Breast epithelium (tissue), 3 donors: ENCODE results near the gene PBRM1.

Experiments used
- CTCF ChIP-seq, 3 donors: fragments of 450-650 bp; IDR thresholded peaks; one replicate each; pipeline ENCODE4 v1.5.1; 2016 to 2017; ENCODE audit warnings: antibody characterized with exemption in 3 of 3, mild to moderate bottlenecking in 3 of 3, moderate library complexity in 3 of 3
- POLR2A ChIP-seq: fragments of 450-650 bp; IDR thresholded peaks from one replicate; pipeline ENCODE4 v1.6.1; 2016; ENCODE audit warnings: antibody characterized with exemption, mild to moderate bottlenecking, moderate library complexity
- POLR2AphosphoS5 ChIP-seq, 3 donors: sonication (generic); formaldehyde crosslinking; IDR thresholded peaks; one replicate each; pipeline ENCODE4 v1.6.1; 2017; ENCODE audit warnings: antibody characterized with exemption in 3 of 3

- no peak for TF ChIP-seq POLR2AphosphoS5 (IDR thresholded peaks at IDR 0.05)
- no peak for TF ChIP-seq CTCF (IDR thresholded peaks at IDR 0.05)
- no peak for TF ChIP-seq POLR2A
Observed at GRCh38 chr3:52544937-52545336, 140.8 kb downstream of the PBRM1 start.
